Kidney tubule cell (primary cell): ENCODE measurements around the gene SMAD2.
A peak's percentile ranks its signal among the peaks of the same experiment; 100 is the strongest.

ENCODE experiments used
- DNase-seq: peaks from one replicate; pipeline ENCODE4 v3.0.0-alpha.2; 2018; ENCODE audit warnings: low spot score

SMAD2 gene

GRCh38 chr18:47931718-47932103, 1.3 kb upstream of the SMAD2 start:
- DNase-seq = peak; percentile 24

DNA sequence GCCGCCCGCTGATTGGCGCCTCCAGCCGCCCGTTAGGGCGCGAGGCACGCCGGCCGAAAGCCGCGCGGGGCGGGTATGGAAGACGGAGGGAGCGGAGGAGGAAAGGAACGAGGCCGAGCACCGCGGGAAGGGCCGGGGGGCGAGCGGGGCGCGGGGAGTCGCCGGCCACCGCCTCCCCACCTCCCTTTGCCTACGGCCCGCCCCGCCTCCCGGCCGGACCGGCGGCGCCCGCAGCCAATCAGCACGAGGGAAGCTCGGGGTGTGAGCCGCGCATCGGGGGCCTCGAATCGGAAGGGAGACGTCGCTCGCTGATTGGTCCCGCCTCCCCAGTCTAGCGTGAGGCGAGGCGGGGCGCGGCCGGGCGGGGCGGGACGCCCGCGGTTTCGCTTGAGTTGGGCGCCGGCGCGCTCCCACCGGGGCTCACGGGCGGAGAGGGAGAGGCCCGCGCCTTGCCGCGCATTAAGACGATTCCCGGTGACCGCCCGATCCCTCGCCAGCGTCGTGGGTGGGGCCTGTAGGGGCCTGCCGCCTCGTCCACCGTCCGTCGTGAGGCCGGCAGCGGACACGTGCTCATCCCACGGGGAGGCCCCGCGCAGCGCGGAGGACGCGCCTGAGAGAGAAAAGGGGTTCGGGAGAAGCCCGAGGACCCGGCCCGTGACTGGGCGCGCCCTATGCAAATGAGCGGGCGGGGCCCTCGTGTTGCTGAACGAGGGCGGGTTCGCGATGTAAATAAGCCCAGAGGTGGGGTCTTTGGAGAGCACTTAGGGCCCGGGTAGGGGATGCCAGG, 665 bp upstream of the SMAD2 start:
- peak; percentile 97 for DNase-seq

- DNase-seq = no peak
These were observed 719 bp downstream of the SMAD2 start for GRCh38 chr18:47929681-47930198.

- DNase-seq = peak; percentile 19
These were observed 2.0 kb downstream of the SMAD2 start for GRCh38 chr18:47928466-47928865.

- DNase-seq = no peak
These were observed 4.2 kb downstream of the SMAD2 start for GRCh38 chr18:47926101-47926850.

DNA sequence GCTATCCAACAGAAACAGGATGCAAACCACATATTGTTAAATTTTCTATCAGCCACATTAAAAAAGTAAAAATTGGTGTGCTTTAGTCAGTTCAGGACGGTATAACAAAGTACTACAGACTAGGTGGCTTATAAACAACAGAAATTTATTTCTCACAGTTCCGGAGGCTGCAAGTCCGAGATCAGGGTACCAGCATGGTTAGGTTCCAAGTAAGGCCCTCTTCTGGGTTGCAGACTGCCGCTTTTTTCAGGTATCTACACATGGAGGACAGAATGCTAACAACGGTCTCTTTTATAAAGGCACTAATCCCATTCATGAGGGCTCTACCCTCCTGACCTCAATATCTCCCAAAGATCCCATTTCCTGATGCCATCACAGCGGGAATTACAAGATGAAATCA, 10.5 kb downstream of the SMAD2 start:
- DNase-seq = no peak

GRCh38 chr18:47917923-47918610, 12.4 kb downstream of the SMAD2 start:
- no peak for DNase-seq

- no peak for DNase-seq
These were observed 14.5 kb downstream of the SMAD2 start for GRCh38 chr18:47915930-47916329.

- peak; percentile 34 for DNase-seq
These were observed 15.2 kb downstream of the SMAD2 start for GRCh38 chr18:47915229-47915628.

DNA sequence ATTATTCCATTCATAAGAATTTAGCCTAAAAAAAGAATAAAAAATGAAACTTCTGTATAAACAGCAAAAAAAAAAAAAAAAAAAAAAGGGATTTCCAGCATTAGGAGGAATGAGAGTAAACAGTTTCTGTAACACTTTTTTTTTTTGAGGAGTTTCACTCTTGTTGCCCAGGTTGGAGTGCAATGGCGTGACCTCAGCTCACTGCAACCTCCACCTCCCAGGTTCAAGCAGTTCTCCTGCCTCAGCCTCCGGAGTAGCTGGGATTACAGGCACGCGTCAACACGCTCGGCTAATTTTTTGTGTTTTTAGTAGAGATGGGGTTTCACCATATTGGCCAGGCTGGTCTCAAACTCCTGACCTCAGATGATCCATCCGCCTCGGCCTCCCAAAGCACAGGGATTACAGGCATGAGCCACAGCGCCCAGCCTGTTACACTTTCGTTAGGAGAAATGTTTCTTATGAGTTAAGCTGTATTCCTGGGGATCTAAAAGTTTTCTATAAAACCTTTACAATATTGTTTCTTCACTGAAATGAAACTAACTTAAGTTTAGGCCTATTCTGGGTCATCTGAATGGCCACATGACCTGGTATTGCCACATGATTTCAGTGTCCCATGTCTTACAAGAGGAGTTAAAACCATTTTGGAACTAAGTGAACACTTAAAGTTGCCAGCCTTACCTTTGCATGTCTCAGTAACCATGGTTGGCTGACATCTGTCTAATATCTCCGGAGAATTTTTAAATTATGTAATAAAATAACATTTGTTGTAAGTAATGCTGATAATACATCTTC, 17.5 kb downstream of the SMAD2 start:
- DNase-seq = no peak

GRCh38 chr18:47912343-47912742, 18.1 kb downstream of the SMAD2 start:
- no peak for DNase-seq

GRCh38 chr18:47911877-47912276, 18.6 kb downstream of the SMAD2 start:
- DNase-seq = no peak

DNA sequence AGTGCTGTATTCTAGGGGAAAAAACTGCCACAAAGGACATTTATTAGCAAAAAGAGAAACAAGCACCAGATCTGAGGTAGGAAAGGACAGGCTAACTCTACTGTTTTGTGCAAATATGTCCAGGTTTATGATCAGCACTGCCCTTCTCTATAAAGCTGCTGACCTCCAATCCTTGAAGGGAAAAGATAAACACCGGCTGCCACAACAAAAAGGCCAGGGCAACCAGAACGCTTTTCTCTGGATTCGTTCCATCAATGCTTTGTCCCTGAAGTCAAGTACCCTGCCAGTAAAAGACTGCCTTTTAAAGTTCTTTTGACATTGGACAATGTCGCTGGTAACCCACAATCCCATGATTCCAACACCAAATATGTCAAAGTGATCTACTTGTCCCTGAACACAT, 21.0 kb downstream of the SMAD2 start:
- DNase-seq = no peak

- no peak for DNase-seq
These were observed 21.9 kb downstream of the SMAD2 start for GRCh38 chr18:47908592-47908991.

DNA sequence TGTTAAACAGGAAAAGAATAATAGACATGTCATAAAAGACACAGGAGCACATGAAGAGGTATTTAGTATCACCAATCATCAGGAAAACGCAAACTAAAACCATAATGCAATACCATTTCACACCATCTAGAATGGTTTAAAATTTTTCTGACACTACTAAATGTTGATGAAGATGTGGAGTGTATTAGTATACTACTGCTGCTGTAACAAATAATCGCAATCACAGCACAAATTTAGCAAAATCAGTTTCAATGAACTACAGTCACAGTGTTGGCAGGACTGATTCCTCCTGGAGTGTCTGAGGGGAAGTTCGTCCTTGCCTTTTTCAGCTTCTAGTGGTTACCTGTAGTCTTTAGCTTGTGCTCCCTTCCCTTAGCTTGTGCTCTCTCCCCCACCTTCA, 24.1 kb downstream of the SMAD2 start:
- no peak for DNase-seq

- no peak for DNase-seq
These were observed 26.6 kb downstream of the SMAD2 start for GRCh38 chr18:47903809-47904208.

- no peak for DNase-seq
These were observed 28.7 kb downstream of the SMAD2 start for GRCh38 chr18:47901624-47902362.

GRCh38 chr18:47899107-47899840, 31.2 kb downstream of the SMAD2 start:
- no peak for DNase-seq

DNA sequence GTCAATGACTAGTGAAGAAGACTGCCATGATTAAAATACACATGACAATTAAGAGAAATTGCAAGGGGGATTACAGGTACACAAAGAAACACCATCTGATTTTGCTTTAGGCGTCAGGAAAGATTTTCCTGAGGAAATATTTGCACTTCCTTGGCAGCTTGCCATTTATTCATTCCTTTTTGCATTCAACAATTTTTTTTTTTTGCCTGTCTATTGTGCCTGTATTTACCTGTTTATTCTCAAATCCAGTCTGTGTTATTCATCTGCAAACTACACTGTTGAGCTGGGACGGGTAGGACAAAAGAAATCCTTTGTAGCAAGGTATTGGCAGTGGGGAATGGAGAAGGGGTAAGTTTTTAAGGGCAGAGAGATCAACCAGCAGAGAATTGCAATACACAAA, 31.8 kb downstream of the SMAD2 start:
- DNase-seq = no peak

DNA sequence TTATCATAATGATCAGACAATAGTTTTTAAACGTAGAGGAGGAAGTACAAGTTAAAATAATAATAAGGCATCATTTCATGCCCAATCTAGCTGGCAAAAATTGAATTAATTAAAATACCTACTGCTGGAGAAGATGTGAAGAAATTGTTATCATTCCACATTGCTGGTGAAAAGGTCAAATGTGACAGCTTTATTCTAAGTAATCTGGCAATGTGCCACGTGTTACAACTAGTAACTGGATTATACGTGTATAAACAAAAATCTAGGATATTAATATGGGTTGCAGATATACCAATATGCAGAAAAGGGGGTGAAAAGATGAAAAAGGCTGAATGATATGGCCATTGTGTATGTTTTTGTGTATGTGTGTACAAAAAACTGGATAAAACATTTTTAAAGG, 32.4 kb downstream of the SMAD2 start:
- DNase-seq = no peak
